Progenitor cell of endocrine pancreas (in vitro differentiated cells): ENCODE results near the gene LRRC28. TPM values are rescaled to one million over a fixed set of nuclear protein-coding genes. Genes with fewer than 3 reads are reported as not detected.

ENCODE experiments used
- DNase-seq: peaks from one replicate; pipeline ENCODE4 v3.0.0; 2021; ENCODE audit warnings: low spot score; ENCODE audit not compliant: unreplicated experiment
- H3K27ac Mint-ChIP-seq: 2 replicates; pipeline ENCODE4 v1.8.0; 2021; ENCODE audit warnings: mild to moderate bottlenecking, moderate library complexity, mixed read lengths
- H3K27me3 Mint-ChIP-seq: 2 replicates; pipeline ENCODE4 v1.8.0; 2021; ENCODE audit warnings: mixed read lengths
- H3K36me3 Mint-ChIP-seq: 2 replicates; pipeline ENCODE4 v1.8.0; 2022; ENCODE audit warnings: mixed read lengths; ENCODE audit not compliant: insufficient read depth
- H3K4me1 Mint-ChIP-seq: 2 replicates; pipeline ENCODE4 v1.8.0; 2021; ENCODE audit warnings: low read depth, mixed read lengths
- H3K4me3 Mint-ChIP-seq: 2 replicates; pipeline ENCODE4 v1.8.0; 2021; ENCODE audit warnings: low read depth, mild to moderate bottlenecking, moderate library complexity, mixed read lengths
- H3K9me3 Mint-ChIP-seq: 2 replicates; pipeline ENCODE4 v1.8.0; 2021; ENCODE audit warnings: low read depth, mixed read lengths
- total RNA-seq: library from RNA; stranded (reverse); gene quantifications from 2 replicates; pipeline ENCODE4 v1.2.1, GENCODE V29; 2021
- TF ChIP-seq, protein P1 (sequence below): fragments of 200-600 bp; sonication (generic); IDR thresholded peaks from one replicate; pipeline ENCODE4 v1.5.0; 2021; ENCODE audit warnings: antibody characterized with exemption, mild to moderate bottlenecking; ENCODE audit not compliant: unreplicated experiment

LRRC28 gene
- total RNA-seq, 1 donor from 2014 or later = 36.5 TPM

DNA sequence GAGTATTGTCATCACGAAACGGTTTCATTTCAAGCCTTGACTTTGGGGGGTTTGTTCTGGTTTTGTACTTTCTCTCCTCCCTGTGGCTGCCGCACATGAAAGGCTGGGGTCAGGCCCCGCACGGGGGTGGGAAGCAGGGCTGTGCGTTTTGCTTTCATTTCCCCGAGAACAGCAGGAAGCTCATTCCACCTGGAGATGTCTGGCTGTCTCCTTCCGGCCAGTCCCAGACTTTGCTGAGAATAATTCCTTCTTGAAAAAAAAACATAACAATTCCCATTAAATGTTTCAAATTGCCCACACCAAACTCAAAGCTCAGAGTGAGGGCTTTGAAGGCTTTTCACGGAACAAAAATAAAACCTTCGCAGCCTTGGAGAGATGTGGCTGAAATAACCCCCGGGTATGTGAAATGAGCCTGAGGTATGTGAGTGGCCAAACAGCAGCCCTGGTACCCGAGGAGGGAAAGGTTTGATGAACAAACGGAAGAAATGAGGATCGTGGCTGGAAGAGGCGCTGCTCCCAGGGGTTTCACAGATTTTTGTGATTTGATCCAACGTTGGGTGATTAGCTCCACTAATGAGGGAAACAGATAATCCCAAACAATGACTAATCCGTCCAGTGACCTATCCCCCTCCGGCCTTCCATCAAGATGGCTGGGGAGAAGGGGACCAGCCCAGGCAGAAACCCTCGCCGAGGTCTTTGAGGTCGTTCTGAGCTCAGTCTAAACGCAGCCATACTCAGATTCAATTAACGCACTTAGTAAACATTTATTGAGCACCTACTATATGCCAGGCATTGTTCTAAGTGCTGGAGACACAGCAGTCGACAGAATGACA is 187.6 kb downstream of the LRRC28 start:
- DNase-seq = peak; percentile 2
- Mint-ChIP-seq H3K27ac (no peak overlapping the region), H3K9me3 (no peaks in the 10 kb centered on the region), H3K4me3 (no peak overlapping the region), H3K36me3 (no peaks in the 10 kb centered on the region), H3K4me1 (no peaks in the 10 kb centered on the region), H3K27me3 (peaks cover 20% of the 10 kb centered on the region)
- TF ChIP-seq, protein P1, sequence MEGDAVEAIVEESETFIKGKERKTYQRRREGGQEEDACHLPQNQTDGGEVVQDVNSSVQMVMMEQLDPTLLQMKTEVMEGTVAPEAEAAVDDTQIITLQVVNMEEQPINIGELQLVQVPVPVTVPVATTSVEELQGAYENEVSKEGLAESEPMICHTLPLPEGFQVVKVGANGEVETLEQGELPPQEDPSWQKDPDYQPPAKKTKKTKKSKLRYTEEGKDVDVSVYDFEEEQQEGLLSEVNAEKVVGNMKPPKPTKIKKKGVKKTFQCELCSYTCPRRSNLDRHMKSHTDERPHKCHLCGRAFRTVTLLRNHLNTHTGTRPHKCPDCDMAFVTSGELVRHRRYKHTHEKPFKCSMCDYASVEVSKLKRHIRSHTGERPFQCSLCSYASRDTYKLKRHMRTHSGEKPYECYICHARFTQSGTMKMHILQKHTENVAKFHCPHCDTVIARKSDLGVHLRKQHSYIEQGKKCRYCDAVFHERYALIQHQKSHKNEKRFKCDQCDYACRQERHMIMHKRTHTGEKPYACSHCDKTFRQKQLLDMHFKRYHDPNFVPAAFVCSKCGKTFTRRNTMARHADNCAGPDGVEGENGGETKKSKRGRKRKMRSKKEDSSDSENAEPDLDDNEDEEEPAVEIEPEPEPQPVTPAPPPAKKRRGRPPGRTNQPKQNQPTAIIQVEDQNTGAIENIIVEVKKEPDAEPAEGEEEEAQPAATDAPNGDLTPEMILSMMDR = no peak

DNA sequence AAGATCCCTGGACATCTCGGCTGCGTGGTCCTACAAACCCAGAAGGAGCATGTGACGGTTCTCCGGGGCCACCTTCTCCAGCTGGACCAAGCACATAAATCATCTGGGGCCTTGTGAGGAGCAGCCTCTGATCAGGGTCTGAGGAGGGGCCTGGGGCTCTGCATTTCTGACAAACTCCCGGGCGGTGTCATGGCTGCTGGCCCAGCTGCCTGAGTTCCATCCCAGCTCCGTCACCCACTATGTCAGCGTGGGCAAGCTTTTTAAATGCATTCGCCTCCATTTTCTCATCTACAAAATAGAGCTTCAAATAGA is 188.2 kb downstream of the LRRC28 start:
- H3K9me3 Mint-ChIP-seq = no peaks in the 10 kb centered on the region
- TF ChIP-seq, protein P1 = no peak
- H3K27ac Mint-ChIP-seq = no peak overlapping the region
- peak; percentile 6 for DNase-seq
- no peak overlapping the region for H3K4me3 Mint-ChIP-seq
- no peaks in the 10 kb centered on the region for H3K4me1 Mint-ChIP-seq
- peaks cover 17% of the 10 kb centered on the region for H3K27me3 Mint-ChIP-seq
- H3K36me3 Mint-ChIP-seq = no peaks in the 10 kb centered on the region

DNA sequence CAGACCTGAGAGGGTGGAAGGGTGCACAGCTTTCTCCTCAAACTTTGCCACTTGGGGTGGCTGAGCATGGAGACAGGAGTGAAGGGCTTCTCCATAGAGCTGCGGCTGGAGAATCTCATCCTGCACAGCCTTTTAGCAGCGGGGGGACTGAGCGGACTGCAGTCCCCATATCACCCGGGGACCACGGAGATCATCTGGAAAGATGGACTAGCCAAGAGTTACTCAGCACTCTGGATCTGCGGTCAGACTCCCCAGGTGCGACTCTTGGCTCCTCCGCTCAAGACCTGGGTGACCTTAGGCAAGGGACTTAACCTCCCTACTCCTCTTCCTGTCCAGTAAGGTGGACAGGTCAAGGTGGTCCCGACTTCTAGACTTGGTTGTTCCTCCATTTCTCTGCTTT is 188.7 kb downstream of the LRRC28 start:
- H3K4me3 Mint-ChIP-seq = no peak overlapping the region
- no peaks in the 10 kb centered on the region for H3K4me1 Mint-ChIP-seq
- peaks cover 19% of the 10 kb centered on the region for H3K27me3 Mint-ChIP-seq
- TF ChIP-seq, protein P1 = no peak
- H3K36me3 Mint-ChIP-seq = no peaks in the 10 kb centered on the region
- no peaks in the 10 kb centered on the region for H3K9me3 Mint-ChIP-seq
- no peak for DNase-seq
- H3K27ac Mint-ChIP-seq = no peak overlapping the region

Other genes with a start within 250 kb of the LRRC28 start
- gene PGPEP1L, start 243.7 kb upstream of the LRRC28 start, total RNA-seq = not detected in 2 replicates
- gene SYNM, start 146.4 kb upstream of the LRRC28 start, total RNA-seq = 1.1 TPM in 2 replicates
- 23.0 and 28.4 TPM in 2 replicates for gene TTC23, start 1.9 kb upstream of the LRRC28 start, total RNA-seq